Gastroesophageal sphincter (tissue), 4 donors: Measurements from ENCODE around the gene ANKRD31. TPM values are rescaled to one million over a fixed set of nuclear protein-coding genes. Genes with fewer than 3 reads are reported as not detected.
"Not testable (repeated sequence)": the region's sequence is repeated elsewhere in the genome, so short reads cannot be mapped to it uniquely, and the experiment has no call there.

Experiments
- ATAC-seq: fragments of 150-250 bp; one replicate; pipeline ENCODE4 v1.9.1; 2016; ENCODE audit warnings: mild to moderate bottlenecking, moderate library complexity
- H3K27ac ChIP-seq, 4 donors: fragments of 200-600 bp; sonication (generic) in 3 of 4; 1 replicate in 3 of 4; 2 replicates in 1 of 4; pipeline ENCODE4 v1.5.1; 2016 to 2019
- H3K27me3 ChIP-seq: fragments of 200-600 bp; sonication (generic); one replicate; pipeline ENCODE4 v1.5.1; 2019
- H3K36me3 ChIP-seq, 2 donors: fragments of 200-600 bp; sonication (generic); one replicate each; pipeline ENCODE4 v1.5.1; 2019; ENCODE audit warnings: control low read depth in 1 of 2
- H3K4me1 ChIP-seq, 3 donors: fragments of 200-600 bp; sonication (generic); 1 replicate in 2 of 3; 2 replicates in 1 of 3; pipeline ENCODE4 v1.5.1; 2016 to 2019; ENCODE audit warnings: control low read depth in 2 of 3
- H3K4me3 ChIP-seq, 2 donors: fragments of 200-600 bp; sonication (generic); one replicate each; pipeline ENCODE4 v1.5.1; 2019; ENCODE audit warnings: mild to moderate bottlenecking in 1 of 2, moderate library complexity in 1 of 2
- H3K9me3 ChIP-seq, 3 donors: fragments of 200-600 bp; sonication (generic); one replicate each; pipeline ENCODE4 v1.5.1; 2017 to 2019; ENCODE audit warnings: control low read depth in 2 of 3
- CTCF ChIP-seq, 4 experiments: fragments of 200-600 bp in 2 of 4; fragments of 450-650 bp in 2 of 4; sonication (generic) in 1 of 4; IDR thresholded peaks; one replicate each; pipeline ENCODE4 v1.5.1; 2017 to 2019; ENCODE audit warnings: antibody characterized with exemption in 4 of 4, mild to moderate bottlenecking in 2 of 4, moderate library complexity in 2 of 4
- EP300 ChIP-seq: sonication (generic); formaldehyde crosslinking; IDR thresholded peaks from one replicate; pipeline ENCODE4 v1.6.1; 2017; ENCODE audit warnings: antibody characterized with exemption, mild to moderate bottlenecking
- POLR2A ChIP-seq, 2 donors: fragments of 450-650 bp; IDR thresholded peaks; one replicate each; pipeline ENCODE4 v1.6.1; 2017; ENCODE audit warnings: antibody characterized with exemption in 2 of 2, mild to moderate bottlenecking in 2 of 2, moderate library complexity in 1 of 2
- POLR2AphosphoS5 ChIP-seq: sonication (generic); formaldehyde crosslinking; IDR thresholded peaks from one replicate; pipeline ENCODE4 v1.6.1; 2017; ENCODE audit warnings: antibody characterized with exemption
- WGBS, 2 donors: methylation state at CpG; one replicate each; pipeline ENCODE4 v1.1.5; 2018; ENCODE audit warnings: low coverage in 1 of 2; 5-methylcytosine and 5-hydroxymethylcytosine counted together
- total RNA-seq, 4 donors: library from RNA; depleted of rRNA; stranded (reverse); fragments of >200 nt; gene quantifications; one replicate each; pipeline ENCODE4 v1.1.0, GENCODE V29; 2016

ANKRD31 gene
- total RNA-seq, 4 donors from 2014 or later, result 0.16 to 0.27 (median 0.23) TPM; not detected in 1

- Histone ChIP-seq H3K9me3 (peaks cover 0 to 10% (median 0%) of the 10 kb centered on the region in 3 donors), H3K27ac (no peak overlapping the region), H3K27me3 (peaks cover 4% of the 10 kb centered on the region), H3K4me3 (no peak overlapping the region), H3K4me1 (no peaks in the 10 kb centered on the region), H3K36me3 (no peaks in the 10 kb centered on the region)
- ATAC-seq, result no peak
- 84 to 87% methylated on average over 2 of the region's 2 CpGs for WGBS, 2 donors
- no peak for TF ChIP-seq POLR2A (IDR thresholded peaks at IDR 0.05)
- TF ChIP-seq CTCF (IDR thresholded peaks at IDR 0.05), result no peak
Observed at GRCh38 chr5:75260708-75261107, 24.0 kb upstream of the ANKRD31 start.

GRCh38 chr5:75250452-75250851, 13.8 kb upstream of the ANKRD31 start:
- H3K36me3 ChIP-seq, H3K27ac ChIP-seq, H3K4me3 ChIP-seq, H3K4me1 ChIP-seq, H3K9me3 ChIP-seq, ATAC-seq: not testable (repeated sequence)
- 70 to 88% methylated on average over 2 to 4 of the region's 4 CpGs for WGBS, 2 donors
- H3K27me3 ChIP-seq, result peaks cover 16% of the 10 kb centered on the region

DNA sequence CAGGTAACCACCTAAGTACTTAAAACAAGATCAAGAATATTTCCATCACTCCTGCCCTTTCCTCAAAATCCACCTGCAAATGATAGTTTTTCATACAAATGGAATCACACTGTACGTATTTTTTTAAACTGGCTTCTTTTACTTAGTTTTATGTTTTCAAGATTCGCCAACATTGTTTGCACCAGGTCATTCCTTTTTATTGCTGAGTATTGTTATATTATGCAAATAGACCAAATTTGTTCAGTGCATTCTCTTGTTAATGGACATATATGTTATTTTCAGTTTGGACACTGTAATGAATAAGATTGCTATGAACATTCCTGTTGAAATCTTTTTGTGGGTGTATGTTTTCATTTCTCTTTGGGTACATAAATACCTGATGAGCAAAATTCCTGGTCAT, 8.3 kb upstream of the ANKRD31 start:
- no peak for ATAC-seq
- Histone ChIP-seq H3K36me3 (no peaks in the 10 kb centered on the region), H3K9me3 (no peaks in the 10 kb centered on the region), H3K4me3 (no peak overlapping the region), H3K4me1 (no peaks in the 10 kb centered on the region), H3K27me3 (peaks cover 15% of the 10 kb centered on the region), H3K27ac (no peak overlapping the region)
- TF ChIP-seq POLR2A (IDR thresholded peaks at IDR 0.05) (no peak), POLR2AphosphoS5 (no peak), EP300 (no peak), CTCF (IDR thresholded peaks at IDR 0.05) (no peak)
- WGBS, 2 donors, result 65 to 82% methylated on average over 2 of the region's 2 CpGs

DNA sequence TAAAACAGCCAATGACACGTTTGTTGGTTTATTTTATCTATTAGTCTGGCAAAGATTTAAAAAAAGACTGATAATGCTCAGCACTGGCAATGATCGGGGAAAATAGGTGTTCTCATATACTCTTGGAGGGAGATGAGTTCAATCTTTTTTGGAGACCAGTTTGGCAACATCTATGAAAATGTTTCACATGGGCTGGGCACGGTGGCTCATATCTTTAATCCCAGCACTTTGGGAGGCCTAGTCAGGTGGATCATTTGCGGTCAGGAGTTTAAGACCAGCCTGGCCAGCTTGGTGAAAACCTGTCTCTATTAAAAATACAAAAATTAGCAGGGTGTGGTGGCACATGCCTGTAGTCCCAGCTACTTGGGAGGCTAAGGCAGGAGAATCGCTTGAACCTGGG, 6.8 kb upstream of the ANKRD31 start:
- Histone ChIP-seq H3K9me3 (no peaks in the 10 kb centered on the region), H3K4me1 (no peaks in the 10 kb centered on the region), H3K4me3 (no peak overlapping the region), H3K27ac (no peak overlapping the region), H3K27me3 (peaks cover 9% of the 10 kb centered on the region), H3K36me3 (no peaks in the 10 kb centered on the region)
- TF ChIP-seq CTCF (IDR thresholded peaks at IDR 0.05), result no peak
- no peak for TF ChIP-seq EP300
- TF ChIP-seq POLR2AphosphoS5, result no peak
- no peak for TF ChIP-seq POLR2A (IDR thresholded peaks at IDR 0.05)
- ATAC-seq, result no peak
- 79 to 91% methylated on average over 4 to 5 of the region's 5 CpGs for WGBS, 2 donors

DNA sequence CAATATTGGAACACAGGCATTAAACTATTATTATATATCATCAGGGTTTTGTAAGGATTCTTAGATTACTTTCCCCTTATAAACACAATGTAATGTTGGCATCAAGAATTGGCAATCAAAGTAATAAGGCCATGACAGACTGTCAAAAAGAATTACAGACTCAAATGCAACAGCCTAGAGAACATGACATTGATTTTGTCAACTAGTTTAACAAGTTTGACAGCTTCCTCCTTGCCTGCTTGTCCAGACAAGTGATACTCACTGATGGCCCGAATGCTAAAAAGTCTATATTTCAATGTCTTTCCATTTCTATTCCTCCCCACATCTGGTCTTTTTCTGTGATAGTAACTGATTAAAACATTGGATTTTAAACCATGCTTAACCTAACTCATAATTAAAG, 6.4 kb upstream of the ANKRD31 start:
- WGBS, 2 donors, result 44 to 67% methylated on average over 1 of the region's 1 CpG
- no peak for ATAC-seq
- H3K27ac ChIP-seq, result no peak overlapping the region
- H3K4me3 ChIP-seq, result no peak overlapping the region
- TF ChIP-seq EP300 (no peak), CTCF (IDR thresholded peaks at IDR 0.05) (no peak)
- peaks cover 5% of the 10 kb centered on the region for H3K27me3 ChIP-seq
- no peaks in the 10 kb centered on the region for H3K4me1 ChIP-seq
- H3K9me3 ChIP-seq, result no peaks in the 10 kb centered on the region
- no peaks in the 10 kb centered on the region for H3K36me3 ChIP-seq

DNA sequence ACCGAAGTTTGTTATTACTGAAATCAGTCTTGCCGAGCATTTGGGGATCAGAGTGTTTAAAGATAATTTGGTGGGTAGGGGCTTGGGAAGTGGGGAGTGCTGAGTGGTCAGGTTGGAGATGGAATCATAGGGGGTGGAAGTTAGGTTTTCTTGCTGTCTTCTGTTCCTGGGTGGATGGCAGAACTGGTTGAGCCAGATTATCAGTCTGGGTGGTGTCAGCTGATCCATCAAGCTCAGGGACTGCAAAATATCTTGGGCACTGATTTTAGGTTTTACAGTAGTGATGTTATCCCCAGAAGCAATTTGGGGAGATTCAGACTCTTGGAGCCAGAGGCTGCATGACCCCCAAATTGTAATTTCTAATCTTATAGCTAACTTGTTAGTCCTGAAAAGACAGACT, 5.4 kb upstream of the ANKRD31 start:
- Histone ChIP-seq H3K36me3 (no peaks in the 10 kb centered on the region), H3K4me1 (peaks cover 0 to 6% (median 0%) of the 10 kb centered on the region in 3 donors), H3K27ac (no peak overlapping the region), H3K9me3 (no peaks in the 10 kb centered on the region), H3K4me3 (no peak overlapping the region), H3K27me3 (no peaks in the 10 kb centered on the region)
- WGBS, 2 donors, result 60 to 79% methylated on average over 1 to 2 of the region's 2 CpGs
- TF ChIP-seq POLR2A (IDR thresholded peaks at IDR 0.05), result no peak
- no peak for TF ChIP-seq CTCF (IDR thresholded peaks at IDR 0.05)
- TF ChIP-seq EP300, result no peak
- TF ChIP-seq POLR2AphosphoS5, result no peak
- no peak for ATAC-seq
